Suprapubic skin (tissue), 4 donors: Measurements from ENCODE around the gene ASTN2. TPM values are rescaled to one million over a fixed set of nuclear protein-coding genes. Genes with fewer than 3 reads are reported as not detected.

ENCODE experiments used
- DNase-seq, 2 donors: peaks; one replicate each; pipeline ENCODE4 v3.0.0-alpha.2; 2019; ENCODE audit warnings: low spot score in 2 of 2
- H3K27ac ChIP-seq: fragments of 200-600 bp; sonication (generic); one replicate; pipeline ENCODE4 v1.5.1; 2019
- H3K27me3 ChIP-seq: fragments of 200-600 bp; sonication (generic); one replicate; pipeline ENCODE4 v1.5.1; 2019
- H3K36me3 ChIP-seq: fragments of 200-600 bp; sonication (generic); one replicate; pipeline ENCODE4 v1.5.1; 2019
- H3K4me1 ChIP-seq: fragments of 200-600 bp; sonication (generic); one replicate; pipeline ENCODE4 v1.5.1; 2019
- H3K4me3 ChIP-seq: fragments of 200-600 bp; sonication (generic); one replicate; pipeline ENCODE4 v1.5.1; 2019; ENCODE audit warnings: mild to moderate bottlenecking
- H3K9me3 ChIP-seq: fragments of 200-600 bp; sonication (generic); one replicate; pipeline ENCODE4 v1.5.1; 2019
- EP300 ChIP-seq: sonication (generic); formaldehyde crosslinking; IDR thresholded peaks from one replicate; pipeline ENCODE4 v1.6.1; 2017; ENCODE audit warnings: antibody characterized with exemption
- POLR2A ChIP-seq, 2 donors: fragments of 450-650 bp; IDR thresholded peaks; one replicate each; pipeline ENCODE4 v1.6.1; 2017; ENCODE audit warnings: antibody characterized with exemption in 2 of 2, mild to moderate bottlenecking in 2 of 2, moderate library complexity in 2 of 2
- POLR2AphosphoS5 ChIP-seq, 3 donors: sonication (generic); formaldehyde crosslinking; IDR thresholded peaks; one replicate each; pipeline ENCODE4 v1.6.1; 2017; ENCODE audit warnings: antibody characterized with exemption in 3 of 3
- WGBS: methylation state at CpG from one replicate; pipeline ENCODE4 v1.1.5; 2018; 5-methylcytosine and 5-hydroxymethylcytosine counted together
- total RNA-seq, 4 donors: library from RNA; depleted of rRNA; stranded (reverse); fragments of >200 nt; gene quantifications; one replicate each; pipeline ENCODE4 v1.1.0, GENCODE V29; 2016
- TF ChIP-seq, protein P1 (sequence below), 2 donors: fragments of 200-600 bp in 1 of 2; fragments of 450-650 bp in 1 of 2; sonication (generic) in 1 of 2; IDR thresholded peaks; one replicate each; pipeline ENCODE4 v1.5.1; 2016 to 2019; ENCODE audit warnings: antibody characterized with exemption in 2 of 2, mild to moderate bottlenecking in 1 of 2, moderate library complexity in 1 of 2

Gene ASTN2
- total RNA-seq, 4 donors from 2014 or later: 2.0 to 6.9 (median 3.8) TPM

DNA sequence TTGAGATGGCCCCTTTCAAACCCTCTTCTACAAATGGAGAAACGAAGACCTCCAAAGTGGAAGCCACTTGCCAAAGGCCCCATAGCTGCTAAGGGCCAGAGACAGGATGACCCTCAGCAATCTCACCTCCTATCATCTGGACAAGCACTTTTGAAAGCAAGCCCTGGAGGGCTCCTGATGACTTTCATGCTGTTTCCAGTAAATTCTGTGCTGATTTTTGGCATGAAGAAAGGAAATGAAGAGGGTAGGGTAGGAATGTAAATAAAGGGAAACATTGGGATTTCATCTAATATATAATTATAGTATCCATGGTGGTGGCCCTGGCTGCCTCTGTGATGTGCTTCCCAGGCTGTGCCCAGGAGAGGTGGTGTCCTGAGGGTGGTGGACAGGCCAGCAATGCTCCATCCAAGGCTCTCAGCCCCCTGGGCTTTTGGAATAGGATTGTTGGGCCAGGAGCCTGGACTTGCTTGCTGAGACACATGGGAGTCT is 935.8 kb downstream of the ASTN2 start:
- no peaks in the 10 kb centered on the region for H3K36me3 ChIP-seq
- H3K27ac ChIP-seq: no peak overlapping the region
- DNase-seq: no peak
- H3K4me1 ChIP-seq: no peaks in the 10 kb centered on the region
- no peak overlapping the region for H3K4me3 ChIP-seq
- WGBS: 90% methylated on average over 1 of the region's 1 CpG
- no peaks in the 10 kb centered on the region for H3K27me3 ChIP-seq
- no peaks in the 10 kb centered on the region for H3K9me3 ChIP-seq
- TF ChIP-seq, protein P1, sequence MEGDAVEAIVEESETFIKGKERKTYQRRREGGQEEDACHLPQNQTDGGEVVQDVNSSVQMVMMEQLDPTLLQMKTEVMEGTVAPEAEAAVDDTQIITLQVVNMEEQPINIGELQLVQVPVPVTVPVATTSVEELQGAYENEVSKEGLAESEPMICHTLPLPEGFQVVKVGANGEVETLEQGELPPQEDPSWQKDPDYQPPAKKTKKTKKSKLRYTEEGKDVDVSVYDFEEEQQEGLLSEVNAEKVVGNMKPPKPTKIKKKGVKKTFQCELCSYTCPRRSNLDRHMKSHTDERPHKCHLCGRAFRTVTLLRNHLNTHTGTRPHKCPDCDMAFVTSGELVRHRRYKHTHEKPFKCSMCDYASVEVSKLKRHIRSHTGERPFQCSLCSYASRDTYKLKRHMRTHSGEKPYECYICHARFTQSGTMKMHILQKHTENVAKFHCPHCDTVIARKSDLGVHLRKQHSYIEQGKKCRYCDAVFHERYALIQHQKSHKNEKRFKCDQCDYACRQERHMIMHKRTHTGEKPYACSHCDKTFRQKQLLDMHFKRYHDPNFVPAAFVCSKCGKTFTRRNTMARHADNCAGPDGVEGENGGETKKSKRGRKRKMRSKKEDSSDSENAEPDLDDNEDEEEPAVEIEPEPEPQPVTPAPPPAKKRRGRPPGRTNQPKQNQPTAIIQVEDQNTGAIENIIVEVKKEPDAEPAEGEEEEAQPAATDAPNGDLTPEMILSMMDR (IDR thresholded peaks at IDR 0.05): no peak
- no peak for TF ChIP-seq EP300
- no peak for TF ChIP-seq POLR2AphosphoS5 (IDR thresholded peaks at IDR 0.05)
- TF ChIP-seq POLR2A (IDR thresholded peaks at IDR 0.05): no peak

DNA sequence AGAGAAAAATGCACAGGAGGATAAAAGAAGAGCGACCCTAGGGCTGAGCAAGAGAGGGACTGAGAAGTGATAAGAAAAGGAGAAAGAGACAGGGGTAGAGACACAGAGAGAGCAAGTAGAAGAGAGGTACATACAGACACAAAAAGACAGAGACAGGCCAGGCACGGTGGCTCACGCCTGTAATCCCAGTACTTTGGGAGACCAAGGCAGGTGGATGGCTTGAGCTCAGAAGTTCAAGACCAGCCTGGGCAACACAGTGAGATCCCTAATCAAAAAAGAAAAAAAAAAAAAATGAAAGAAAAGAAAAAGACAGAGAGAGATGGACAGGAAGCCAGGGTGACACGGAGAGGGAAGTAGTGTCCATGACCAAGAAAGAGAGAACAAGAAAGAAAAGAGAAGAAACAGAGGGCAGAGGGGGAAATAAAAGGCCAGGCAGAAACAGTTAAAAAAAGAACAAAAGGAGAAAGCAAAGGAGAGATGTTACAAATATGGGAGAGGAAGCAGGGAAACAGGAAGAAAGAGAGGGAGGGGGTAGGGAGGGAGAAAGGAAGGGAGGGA is 937.2 kb downstream of the ASTN2 start:
- no peak for TF ChIP-seq POLR2AphosphoS5 (IDR thresholded peaks at IDR 0.05)
- TF ChIP-seq EP300: no peak
- TF ChIP-seq, protein P1 (IDR thresholded peaks at IDR 0.05): no peak
- TF ChIP-seq POLR2A (IDR thresholded peaks at IDR 0.05): no peak
- no peak overlapping the region for H3K27ac ChIP-seq
- H3K4me3 ChIP-seq: no peak overlapping the region
- no peak for DNase-seq
- 93% methylated on average over 4 of the region's 4 CpGs for WGBS
- no peaks in the 10 kb centered on the region for H3K9me3 ChIP-seq
- no peaks in the 10 kb centered on the region for H3K4me1 ChIP-seq
- no peaks in the 10 kb centered on the region for H3K27me3 ChIP-seq
- H3K36me3 ChIP-seq: no peaks in the 10 kb centered on the region

DNA sequence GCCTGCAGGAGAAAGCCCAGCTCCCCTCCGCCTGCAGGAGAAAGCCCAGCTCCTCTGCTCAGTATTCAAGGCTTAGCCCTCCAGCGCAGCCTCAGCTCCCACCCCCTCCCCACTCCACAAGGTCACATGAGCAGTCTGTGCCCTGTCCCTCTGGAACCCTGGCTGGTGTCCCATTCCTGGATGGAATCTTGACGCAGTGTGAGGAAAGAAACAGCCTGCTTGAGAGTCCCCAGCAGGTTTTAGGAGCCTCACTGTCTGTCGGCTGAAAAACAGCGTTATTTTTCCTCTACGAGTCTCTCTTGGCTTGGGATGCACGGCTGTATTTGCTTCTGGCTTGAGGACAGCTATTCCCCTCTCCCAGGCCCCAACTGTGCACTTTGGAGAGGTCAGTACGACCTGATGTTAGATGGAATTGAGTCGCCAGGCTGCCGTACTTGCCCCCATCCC is 937.9 kb downstream of the ASTN2 start:
- Histone ChIP-seq H3K27me3 (no peaks in the 10 kb centered on the region), H3K4me3 (no peak overlapping the region), H3K27ac (no peak overlapping the region), H3K4me1 (no peaks in the 10 kb centered on the region), H3K36me3 (no peaks in the 10 kb centered on the region), H3K9me3 (no peaks in the 10 kb centered on the region)
- DNase-seq: no peak
- WGBS: 61% methylated on average over 10 of the region's 10 CpGs
- TF ChIP-seq, protein P1 (IDR thresholded peaks at IDR 0.05): no peak
- no peak for TF ChIP-seq POLR2A (IDR thresholded peaks at IDR 0.05)
- TF ChIP-seq POLR2AphosphoS5 (IDR thresholded peaks at IDR 0.05): no peak
- TF ChIP-seq EP300: no peak

DNA sequence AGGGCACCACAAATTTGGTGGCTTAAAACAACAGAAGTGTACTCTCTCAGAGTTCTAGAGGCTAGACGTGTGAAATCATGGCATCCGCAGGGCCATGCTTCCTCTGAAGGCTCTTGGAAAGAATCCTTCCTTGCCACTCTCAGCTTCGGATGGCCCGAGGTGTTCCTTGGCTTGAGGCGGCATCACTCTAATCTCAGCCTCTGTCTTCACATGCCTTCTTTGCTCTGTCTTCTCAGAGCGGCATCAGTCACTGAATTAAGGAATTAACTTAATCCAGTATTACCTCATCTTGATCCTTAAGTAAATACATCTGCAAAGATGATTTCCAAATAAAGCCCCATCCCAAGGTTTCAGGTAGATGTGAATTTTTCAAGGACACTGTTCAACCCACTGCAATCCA is 938.9 kb downstream of the ASTN2 start:
- Histone ChIP-seq H3K4me3 (no peak overlapping the region), H3K9me3 (no peaks in the 10 kb centered on the region), H3K36me3 (no peaks in the 10 kb centered on the region), H3K27me3 (no peaks in the 10 kb centered on the region), H3K4me1 (no peaks in the 10 kb centered on the region), H3K27ac (no peak overlapping the region)
- WGBS: 75% methylated on average over 6 of the region's 6 CpGs
- no peak for TF ChIP-seq POLR2AphosphoS5 (IDR thresholded peaks at IDR 0.05)
- TF ChIP-seq POLR2A (IDR thresholded peaks at IDR 0.05): no peak
- TF ChIP-seq EP300: no peak
- TF ChIP-seq, protein P1 (IDR thresholded peaks at IDR 0.05): no peak
- DNase-seq: no peak

DNA sequence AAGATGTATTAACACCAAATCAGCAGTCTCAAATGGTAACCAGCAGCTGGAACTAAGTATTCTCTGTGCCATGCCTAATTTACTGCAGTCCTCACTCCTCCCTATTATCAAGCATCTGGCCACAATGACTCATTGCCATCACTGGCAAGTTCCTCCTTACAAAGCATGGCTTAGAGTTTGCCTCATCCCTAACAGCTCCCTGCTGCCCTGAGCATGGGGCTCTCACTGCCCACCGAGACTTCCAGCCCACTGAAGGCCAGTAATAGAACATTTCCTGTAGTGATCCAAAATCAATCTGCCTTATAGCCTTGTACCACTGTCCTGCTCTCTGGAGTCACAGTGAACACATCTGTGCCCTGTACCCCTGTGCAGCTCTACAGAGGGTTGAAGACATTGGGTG is 939.7 kb downstream of the ASTN2 start:
- WGBS: 80% methylated on average over 1 of the region's 1 CpG
- TF ChIP-seq POLR2A (IDR thresholded peaks at IDR 0.05): no peak
- no peaks in the 10 kb centered on the region for H3K9me3 ChIP-seq
- no peak for DNase-seq
- no peaks in the 10 kb centered on the region for H3K27me3 ChIP-seq
- H3K4me1 ChIP-seq: no peaks in the 10 kb centered on the region
- H3K4me3 ChIP-seq: no peak overlapping the region
- H3K27ac ChIP-seq: no peak overlapping the region
- no peaks in the 10 kb centered on the region for H3K36me3 ChIP-seq
